Left ventricle myocardium inferior (tissue), 1 donor: ENCODE data around the gene UNC45A. TPM values are rescaled to one million over a fixed set of nuclear protein-coding genes. Genes with fewer than 3 reads are reported as not detected.
A peak's percentile ranks its signal among the peaks of the same experiment; 100 is the strongest.

Experiments used
- DNase-seq: peaks from one replicate; pipeline ENCODE4 v3.0.0-alpha.2; 2020
- H3K27ac ChIP-seq: fragments of 200-600 bp; replicated peaks from 2 replicates; pipeline ENCODE4 v1.8.0; 2021
- H3K27me3 ChIP-seq: fragments of 200-600 bp; 2 replicates; pipeline ENCODE4 v1.8.0; 2021; ENCODE audit warnings: low read depth
- H3K36me3 ChIP-seq: fragments of 200-600 bp; 2 replicates; pipeline ENCODE4 v1.8.0; 2021
- H3K4me1 ChIP-seq: fragments of 200-600 bp; 2 replicates; pipeline ENCODE4 v1.8.0; 2021
- H3K4me3 ChIP-seq: fragments of 200-600 bp; 2 replicates; pipeline ENCODE4 v1.8.0; 2021; ENCODE audit warnings: mild to moderate bottlenecking, moderate library complexity
- H3K9me3 ChIP-seq: fragments of 200-600 bp; replicated peaks from 2 replicates; pipeline ENCODE4 v1.8.0; 2021
- intact Hi-C: fragments of 100-400 bp; cut with micrococcal nuclease; formaldehyde crosslinking; loops from one replicate; pipeline ENCODE4 v1.11.0; 2022
- long read RNA-seq: library from polyadenylated mRNA; unstranded; transcript quantifications from one replicate; pipeline ENCODE4 v2.0.0, GENCODE V29; 2021
- total RNA-seq: library from RNA; stranded (reverse); fragmentation: NEBNext Ultra II Directional; extraction: Animal tissue kit (Norgen Biotek cat#: 25700); gene quantifications from one replicate; pipeline ENCODE4 v1.2.1, GENCODE V29; 2021
- TF ChIP-seq, protein P1 (sequence below): fragments of 200-600 bp; IDR thresholded peaks from 2 replicates; pipeline ENCODE4 v1.8.0; 2021; ENCODE audit warnings: antibody characterized with exemption, mild to moderate bottlenecking, borderline replicate concordance
- donor health status: DM: no; HTN: yes; CAD: no; lungs with severe emphysema.

Gene UNC45A, protein sequence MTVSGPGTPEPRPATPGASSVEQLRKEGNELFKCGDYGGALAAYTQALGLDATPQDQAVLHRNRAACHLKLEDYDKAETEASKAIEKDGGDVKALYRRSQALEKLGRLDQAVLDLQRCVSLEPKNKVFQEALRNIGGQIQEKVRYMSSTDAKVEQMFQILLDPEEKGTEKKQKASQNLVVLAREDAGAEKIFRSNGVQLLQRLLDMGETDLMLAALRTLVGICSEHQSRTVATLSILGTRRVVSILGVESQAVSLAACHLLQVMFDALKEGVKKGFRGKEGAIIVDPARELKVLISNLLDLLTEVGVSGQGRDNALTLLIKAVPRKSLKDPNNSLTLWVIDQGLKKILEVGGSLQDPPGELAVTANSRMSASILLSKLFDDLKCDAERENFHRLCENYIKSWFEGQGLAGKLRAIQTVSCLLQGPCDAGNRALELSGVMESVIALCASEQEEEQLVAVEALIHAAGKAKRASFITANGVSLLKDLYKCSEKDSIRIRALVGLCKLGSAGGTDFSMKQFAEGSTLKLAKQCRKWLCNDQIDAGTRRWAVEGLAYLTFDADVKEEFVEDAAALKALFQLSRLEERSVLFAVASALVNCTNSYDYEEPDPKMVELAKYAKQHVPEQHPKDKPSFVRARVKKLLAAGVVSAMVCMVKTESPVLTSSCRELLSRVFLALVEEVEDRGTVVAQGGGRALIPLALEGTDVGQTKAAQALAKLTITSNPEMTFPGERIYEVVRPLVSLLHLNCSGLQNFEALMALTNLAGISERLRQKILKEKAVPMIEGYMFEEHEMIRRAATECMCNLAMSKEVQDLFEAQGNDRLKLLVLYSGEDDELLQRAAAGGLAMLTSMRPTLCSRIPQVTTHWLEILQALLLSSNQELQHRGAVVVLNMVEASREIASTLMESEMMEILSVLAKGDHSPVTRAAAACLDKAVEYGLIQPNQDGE
- total RNA-seq = 21.9 TPM
- long read RNA-seq, transcript UNC45A-202 (20 exons, 3,252 nt) = major isoform, 8 of 34 reads
- long read RNA-seq, partial matches to known transcripts = 22 of 34 reads
- long read RNA-seq, other reads (novel, unspliced or antisense) = 4 of 34 reads

DNA sequence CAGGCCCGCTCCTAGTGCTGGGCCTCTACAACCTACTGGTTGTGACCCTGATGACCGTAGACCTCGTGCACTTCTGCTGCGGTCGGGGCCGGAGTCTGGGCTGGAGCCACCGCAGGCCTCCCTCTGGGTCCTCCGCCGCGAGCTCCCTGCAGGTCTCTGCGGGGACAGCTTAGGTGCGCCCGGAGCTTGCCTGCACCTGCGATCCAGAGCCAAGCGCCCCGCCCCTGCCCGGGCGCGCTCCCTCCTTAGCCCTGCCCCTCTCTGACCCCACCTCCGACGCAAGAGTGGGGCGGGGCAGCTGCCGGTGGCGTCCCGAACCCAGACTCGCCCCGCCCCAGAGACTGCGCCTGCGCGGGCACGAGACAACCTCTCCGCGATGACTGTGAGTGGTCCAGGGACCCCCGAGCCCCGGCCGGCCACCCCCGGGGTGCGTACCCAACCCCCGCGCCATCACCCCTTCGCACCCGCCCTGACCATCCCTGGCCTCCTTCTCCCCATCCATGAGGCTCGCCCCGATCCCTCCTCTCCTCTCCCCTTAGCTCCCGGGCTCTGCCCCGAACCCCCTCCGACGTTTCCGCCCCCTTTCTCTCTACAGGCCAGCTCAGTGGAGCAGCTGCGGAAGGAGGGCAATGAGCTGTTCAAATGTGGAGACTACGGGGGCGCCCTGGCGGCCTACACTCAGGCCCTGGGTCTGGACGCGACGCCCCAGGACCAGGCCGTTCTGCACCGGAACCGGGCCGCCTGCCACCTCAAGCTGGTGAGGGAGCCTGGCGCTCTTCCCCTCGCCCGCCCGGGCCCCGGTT is at the start of gene UNC45A:
UNC45A (plus strand) TSS at position 337 of the 803 bp plus-strand sequence; CDS start at position 377, 40 bp downstream.
- intact Hi-C loops = no loop called here
- peaks cover 20% of the 10 kb centered on the region for H3K36me3 ChIP-seq
- H3K9me3 ChIP-seq = no peaks in the 10 kb centered on the region
- H3K4me3 ChIP-seq = peak within 1 kb of the TSS; percentile 70
- peak; percentile 94 for DNase-seq
- peak within 1 kb of the TSS; percentile 74 for H3K27ac ChIP-seq
- no peaks in the 10 kb centered on the region for H3K27me3 ChIP-seq
- TF ChIP-seq, protein P1, sequence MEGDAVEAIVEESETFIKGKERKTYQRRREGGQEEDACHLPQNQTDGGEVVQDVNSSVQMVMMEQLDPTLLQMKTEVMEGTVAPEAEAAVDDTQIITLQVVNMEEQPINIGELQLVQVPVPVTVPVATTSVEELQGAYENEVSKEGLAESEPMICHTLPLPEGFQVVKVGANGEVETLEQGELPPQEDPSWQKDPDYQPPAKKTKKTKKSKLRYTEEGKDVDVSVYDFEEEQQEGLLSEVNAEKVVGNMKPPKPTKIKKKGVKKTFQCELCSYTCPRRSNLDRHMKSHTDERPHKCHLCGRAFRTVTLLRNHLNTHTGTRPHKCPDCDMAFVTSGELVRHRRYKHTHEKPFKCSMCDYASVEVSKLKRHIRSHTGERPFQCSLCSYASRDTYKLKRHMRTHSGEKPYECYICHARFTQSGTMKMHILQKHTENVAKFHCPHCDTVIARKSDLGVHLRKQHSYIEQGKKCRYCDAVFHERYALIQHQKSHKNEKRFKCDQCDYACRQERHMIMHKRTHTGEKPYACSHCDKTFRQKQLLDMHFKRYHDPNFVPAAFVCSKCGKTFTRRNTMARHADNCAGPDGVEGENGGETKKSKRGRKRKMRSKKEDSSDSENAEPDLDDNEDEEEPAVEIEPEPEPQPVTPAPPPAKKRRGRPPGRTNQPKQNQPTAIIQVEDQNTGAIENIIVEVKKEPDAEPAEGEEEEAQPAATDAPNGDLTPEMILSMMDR = no peak
- peaks cover 63% of the 10 kb centered on the region for H3K4me1 ChIP-seq

DNA sequence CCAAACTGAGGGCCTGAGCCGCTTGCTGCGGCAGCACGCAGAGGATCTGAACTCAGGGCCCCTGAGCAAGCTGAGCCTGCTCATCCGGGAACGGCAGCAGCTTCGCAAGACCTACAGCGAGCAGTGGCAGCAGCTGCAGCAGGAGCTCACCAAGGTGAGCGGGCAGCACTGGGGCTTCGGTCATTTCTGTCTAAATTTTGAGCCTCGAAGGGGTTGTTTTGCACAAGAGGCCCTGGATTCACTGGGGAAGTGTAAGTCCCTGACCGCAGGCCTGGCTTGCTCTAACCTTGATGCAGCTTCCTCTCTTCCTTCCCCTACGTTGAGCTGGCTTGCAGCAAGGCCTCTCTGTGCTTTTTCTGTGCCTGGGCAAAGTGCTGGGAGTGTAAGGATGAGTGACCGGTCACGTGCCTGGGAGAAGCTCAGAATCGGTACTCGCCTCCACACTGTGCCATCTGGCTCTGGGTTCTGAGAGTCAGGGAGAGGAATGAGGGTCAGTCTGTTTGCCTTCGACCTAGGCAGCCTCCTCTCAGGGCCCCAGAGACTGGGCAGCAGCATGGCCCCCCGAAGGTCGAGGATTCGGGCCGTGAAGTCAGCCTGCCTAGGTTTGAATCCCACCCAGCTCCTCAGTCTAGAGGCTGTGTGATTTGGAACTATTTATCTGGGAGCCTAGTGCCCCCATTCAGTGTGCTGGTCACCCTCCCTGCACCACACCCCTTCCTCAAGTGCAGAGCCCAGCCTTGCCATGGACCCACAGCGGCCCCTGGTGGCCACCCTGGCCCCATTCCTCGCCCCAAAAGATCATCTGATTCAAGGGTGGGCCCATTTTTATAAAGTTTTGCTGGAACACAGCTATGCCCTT is 49.4 kb upstream of the UNC45A start:
- TF ChIP-seq, protein P1 = peak; percentile 99
- Histone ChIP-seq H3K36me3 (peaks cover 51% of the 10 kb centered on the region), H3K4me3 (peak overlapping the region; percentile 81), H3K27ac (peak overlapping the region; percentile 98), H3K9me3 (no peaks in the 10 kb centered on the region), H3K27me3 (no peaks in the 10 kb centered on the region), H3K4me1 (peaks cover 60% of the 10 kb centered on the region)
- intact Hi-C loops = loop anchor here (5.0 kb wide), 1 partner anchor 238 kb away; no protein-coding TSS in a partner anchor
- peak; percentile 83 for DNase-seq

DNA sequence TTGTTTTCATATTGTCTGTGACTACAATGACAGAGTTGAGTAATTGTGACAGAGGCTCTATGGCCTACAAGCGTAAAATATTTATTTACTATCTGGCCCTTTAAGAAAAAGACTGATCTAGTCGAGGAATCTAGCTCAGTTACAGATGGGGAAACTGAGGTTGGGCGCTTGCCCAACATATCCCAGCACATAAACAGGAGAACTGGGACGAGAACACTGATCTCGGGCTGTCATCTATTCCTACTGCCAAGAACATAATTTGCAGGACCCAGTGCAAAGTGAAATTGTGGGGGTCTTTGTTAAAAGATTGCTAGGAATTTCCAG is 48.8 kb upstream of the UNC45A start:
- Histone ChIP-seq H3K27me3 (no peaks in the 10 kb centered on the region), H3K36me3 (peaks cover 51% of the 10 kb centered on the region), H3K4me1 (peaks cover 60% of the 10 kb centered on the region), H3K27ac (peak overlapping the region; percentile 98), H3K4me3 (peak overlapping the region; percentile 81), H3K9me3 (no peaks in the 10 kb centered on the region)
- TF ChIP-seq, protein P1 = no peak
- no peak for DNase-seq
- intact Hi-C loops = loop anchor here (5.0 kb wide), 1 partner anchor 239 kb away; no protein-coding TSS in a partner anchor

DNA sequence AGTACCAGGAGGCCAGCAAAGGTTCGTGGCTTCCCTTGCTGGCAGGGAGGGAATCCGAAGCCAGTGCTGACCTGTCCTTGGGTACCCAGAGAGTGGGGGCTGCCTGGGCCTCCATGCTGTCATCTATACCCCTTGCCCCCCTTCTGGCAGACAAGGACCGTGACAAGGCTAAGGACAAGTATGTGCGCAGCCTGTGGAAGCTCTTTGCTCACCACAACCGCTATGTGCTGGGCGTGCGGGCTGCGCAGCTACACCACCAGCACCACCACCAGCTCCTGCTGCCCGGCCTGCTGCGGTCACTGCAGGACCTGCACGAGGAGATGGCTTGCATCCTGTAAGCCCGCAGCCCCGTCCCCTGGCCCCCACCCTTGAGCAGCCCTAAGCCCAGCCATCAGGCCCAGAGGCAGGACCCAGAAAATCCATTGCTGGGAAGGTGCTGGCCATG is 48.0 kb upstream of the UNC45A start:
- Histone ChIP-seq H3K9me3 (no peaks in the 10 kb centered on the region), H3K36me3 (peaks cover 52% of the 10 kb centered on the region), H3K27me3 (no peaks in the 10 kb centered on the region), H3K27ac (peak overlapping the region; percentile 98), H3K4me1 (peaks cover 58% of the 10 kb centered on the region), H3K4me3 (peak overlapping the region; percentile 81)
- TF ChIP-seq, protein P1 = no peak
- intact Hi-C loops = loop anchor here (5.0 kb wide), 1 partner anchor 240 kb away; no protein-coding TSS in a partner anchor
- DNase-seq = no peak
